ENCODE results near the gene POC1A. TPM values are rescaled to one million over a fixed set of nuclear protein-coding genes. Genes with fewer than 3 reads are reported as not detected.
A peak's percentile ranks its signal among the peaks of the same experiment; 100 is the strongest.

Gene POC1A
- total and polyA plus RNA-seq, 9 of the 15 experiments (the other 6 are each of a cell fraction or from before 2014, with no cell fraction given) = 7.2 to 17.5 (median 12.1) TPM

- FAIRE-seq = peak; percentile 91
- peak overlapping the region; percentile 3; the same call in 1 of the 2 replicates for H3K4me3 ChIP-seq
- peak; percentile 88 for ATAC-seq
- BruUV-seq (replicated peaks) = no TSS peak
- peaks cover 23 to 53% of the 10 kb centered on the region in 2 experiments for H3K4me1 ChIP-seq (replicated peaks in 1 of 2; ENCODE audit: control insufficient read depth in 2 of 2, insufficient read depth in 2 of 2, low read length in 2 of 2)
- peak overlapping the region; percentile 61 for H3K4me2 ChIP-seq (ENCODE audit: insufficient read depth, low read length)
- peak; percentile 51 to 85 (median 66) for DNase-seq (ENCODE audit: extremely low read depth in 1 of 4, low spot score in 3 of 4)
- ChIA-PET CTCF (ENCODE audit: low intra/inter-chr PET ratio) (no interaction called here), POLR2A (interaction anchor here (0.7 to 1.7 kb wide), 2 partner anchors 8 to 59 kb away, joined by 3 to 4 read pairs; no protein-coding TSS in a partner anchor)
- intact Hi-C loops (cut with micrococcal nuclease) = no loop called here
- in situ Hi-C loops (cut with MboI) = no loop called here
- H3K9me3 ChIP-seq (replicated peaks; ENCODE audit: control insufficient read depth, insufficient read depth, low read depth, low read length) = no peaks in the 10 kb centered on the region
- no peaks in the 10 kb centered on the region for H4K20me1 ChIP-seq (replicated peaks; ENCODE audit: control insufficient read depth, insufficient read depth, low read length)
- H3K27ac ChIP-seq (ENCODE audit: extremely low read depth, low read depth, low read length) = peak overlapping the region; percentile 70
- WGBS (ENCODE audit: insufficient coverage, low coverage, missing lambda C conversion rate) = 4% methylated on average over 21 of the region's 21 CpGs
- H3K9me1 ChIP-seq (ENCODE audit: control insufficient read depth, insufficient read depth, low read length) = no peaks in the 10 kb centered on the region
- H2AFZ ChIP-seq (ENCODE audit: low read depth, low read length) = peak overlapping the region; percentile 51
- no peaks in the 10 kb centered on the region for H3K79me2 ChIP-seq (ENCODE audit: control insufficient read depth, insufficient read depth, low read length)
- H3K27me3 ChIP-seq (ENCODE audit: control insufficient read depth in 2 of 2, insufficient read depth in 2 of 2, low read length in 2 of 2) = no peaks in the 10 kb centered on the region
- peak overlapping the region; percentile 27 to 83 for H3K9ac ChIP-seq (ENCODE audit: insufficient read depth in 1 of 2, low read depth in 2 of 2, low read length in 2 of 2)
- peaks cover 8% of the 10 kb centered on the region; the same call in 1 of the 3 replicates for H3K36me3 ChIP-seq (ENCODE audit: control insufficient read depth, insufficient read depth, low read length)
- TF ChIP-seq CBFA2T3 (IDR thresholded peaks at IDR 0.05) = peak; percentile 77
- peak; percentile 31; the same call in 1 of the 2 replicates for TF ChIP-seq HDAC2 (IDR thresholded peaks at IDR 0.05)
- peak; percentile 85 for TF ChIP-seq ARID1B (IDR thresholded peaks at IDR 0.05)
- no peak for TF ChIP-seq ASH1L (IDR thresholded peaks at IDR 0.05; ENCODE audit: borderline replicate concordance, low read depth, partially characterized antibody)
- TF ChIP-seq ZNF165 (CRISPR knock-in tag; IDR thresholded peaks at IDR 0.05; ENCODE audit: borderline replicate concordance) = no peak
- peak; percentile 67; the same call in 1 of the 2 replicates for TF ChIP-seq STAT5A (IDR thresholded peaks at IDR 0.05; ENCODE audit: borderline replicate concordance, low read length)
- peak in 1 of 2 experiments; percentile 63; a peak in 2 of 4 replicates for TF ChIP-seq RCOR1 (IDR thresholded peaks at IDR 0.05; ENCODE audit: borderline replicate concordance in 1 of 2, low read depth in 2 of 2, low read length in 2 of 2)
- TF ChIP-seq, protein P1, sequence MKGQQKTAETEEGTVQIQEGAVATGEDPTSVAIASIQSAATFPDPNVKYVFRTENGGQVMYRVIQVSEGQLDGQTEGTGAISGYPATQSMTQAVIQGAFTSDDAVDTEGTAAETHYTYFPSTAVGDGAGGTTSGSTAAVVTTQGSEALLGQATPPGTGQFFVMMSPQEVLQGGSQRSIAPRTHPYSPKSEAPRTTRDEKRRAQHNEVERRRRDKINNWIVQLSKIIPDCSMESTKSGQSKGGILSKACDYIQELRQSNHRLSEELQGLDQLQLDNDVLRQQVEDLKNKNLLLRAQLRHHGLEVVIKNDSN (CRISPR knock-in tag; IDR thresholded peaks at IDR 0.05) = peak; percentile 10; the same call in 1 of the 2 replicates
- TF ChIP-seq DPF2 (IDR thresholded peaks at IDR 0.05) = peak; percentile 66; the same call in 1 of the 2 replicates
- TF ChIP-seq, protein P2, sequence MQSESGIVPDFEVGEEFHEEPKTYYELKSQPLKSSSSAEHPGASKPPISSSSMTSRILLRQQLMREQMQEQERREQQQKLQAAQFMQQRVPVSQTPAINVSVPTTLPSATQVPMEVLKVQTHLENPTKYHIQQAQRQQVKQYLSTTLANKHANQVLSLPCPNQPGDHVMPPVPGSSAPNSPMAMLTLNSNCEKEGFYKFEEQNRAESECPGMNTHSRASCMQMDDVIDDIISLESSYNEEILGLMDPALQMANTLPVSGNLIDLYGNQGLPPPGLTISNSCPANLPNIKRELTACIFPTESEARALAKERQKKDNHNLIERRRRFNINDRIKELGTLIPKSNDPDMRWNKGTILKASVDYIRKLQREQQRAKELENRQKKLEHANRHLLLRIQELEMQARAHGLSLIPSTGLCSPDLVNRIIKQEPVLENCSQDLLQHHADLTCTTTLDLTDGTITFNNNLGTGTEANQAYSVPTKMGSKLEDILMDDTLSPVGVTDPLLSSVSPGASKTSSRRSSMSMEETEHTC (IDR thresholded peaks at IDR 0.05) = no peak
- no peak for TF ChIP-seq FOSL1 (tag; conservative IDR thresholded peaks at IDR 0.05)
- no peak for TF ChIP-seq KLF10 (CRISPR knock-in tag; IDR thresholded peaks at IDR 0.05)
- peak; percentile 61 for TF ChIP-seq MEIS2 (IDR thresholded peaks at IDR 0.05; ENCODE audit: partially characterized antibody)
- TF ChIP-seq, protein P3, sequence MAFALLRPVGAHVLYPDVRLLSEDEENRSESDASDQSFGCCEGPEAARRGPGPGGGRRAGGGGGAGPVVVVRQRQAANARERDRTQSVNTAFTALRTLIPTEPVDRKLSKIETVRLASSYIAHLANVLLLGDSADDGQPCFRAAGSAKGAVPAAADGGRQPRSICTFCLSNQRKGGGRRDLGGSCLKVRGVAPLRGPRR (CRISPR knock-in tag; IDR thresholded peaks at IDR 0.05) = no peak
- TF ChIP-seq ETV5 (CRISPR knock-in tag; IDR thresholded peaks at IDR 0.05; ENCODE audit: low read depth) = no peak
- TF ChIP-seq NFRKB (IDR thresholded peaks at IDR 0.05; ENCODE audit: low read depth) = no peak
- peak; percentile 75 for TF ChIP-seq TAL1 (IDR thresholded peaks at IDR 0.05)
- 0 out of 2 replicates have a peak, but pooled peaks have one; percentile 15 for TF ChIP-seq TRIM28 (IDR thresholded peaks at IDR 0.05)
Observed at GRCh38 chr3:52080830-52081719, 73.1 kb downstream of the POC1A start.

All from K562 (cell line).